DMS153 treated with DMSO at 0.1 percent for 48 hours (cell line): ENCODE measurements around the gene SH3PXD2A.
"Not testable (repeated sequence)": the region's sequence is repeated elsewhere in the genome, so short reads cannot be mapped to it uniquely, and the experiment has no call there.

Experiments
- DNase-seq: peaks from one replicate; lab custom pipeline; 2025; ENCODE audit not compliant: unreplicated experiment; lab: John Stamatoyannopoulos, UW

SH3PXD2A gene

DNA sequence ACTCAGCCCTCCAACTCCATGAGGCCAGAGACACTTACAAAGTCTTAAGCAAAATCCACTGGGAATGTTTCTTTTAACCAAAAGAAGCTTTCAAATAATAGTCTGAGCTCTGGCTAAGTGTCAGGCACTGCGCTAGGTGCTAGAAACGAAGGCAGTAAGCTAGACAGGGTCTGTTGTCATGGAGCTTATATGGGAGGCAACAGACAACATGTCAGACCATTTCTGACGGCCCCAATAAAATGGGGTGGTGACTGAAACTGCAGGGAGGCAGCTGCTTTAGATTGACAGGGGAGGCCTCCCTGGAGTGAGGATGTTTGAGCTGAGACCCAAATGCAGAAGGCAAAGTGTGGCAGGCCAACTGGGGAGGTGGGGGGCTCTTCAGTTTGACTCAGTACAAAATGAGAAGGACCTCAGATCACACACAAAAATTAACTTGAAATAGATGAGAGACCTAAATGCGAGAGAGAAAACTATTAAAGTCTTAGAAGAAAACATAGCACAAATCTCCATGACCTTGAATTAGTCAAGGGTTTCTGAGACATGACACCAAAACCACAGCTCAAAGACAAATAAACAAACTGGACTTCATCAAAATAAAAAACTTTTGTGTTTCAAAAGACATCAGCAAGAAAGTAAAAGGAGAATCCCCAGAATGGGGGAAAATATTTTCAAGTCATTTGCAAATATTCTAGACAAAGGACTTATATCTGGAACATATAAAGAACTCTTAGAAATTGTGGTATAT is 40.6 kb downstream of the SH3PXD2A start:
- DNase-seq, result no peak

DNA sequence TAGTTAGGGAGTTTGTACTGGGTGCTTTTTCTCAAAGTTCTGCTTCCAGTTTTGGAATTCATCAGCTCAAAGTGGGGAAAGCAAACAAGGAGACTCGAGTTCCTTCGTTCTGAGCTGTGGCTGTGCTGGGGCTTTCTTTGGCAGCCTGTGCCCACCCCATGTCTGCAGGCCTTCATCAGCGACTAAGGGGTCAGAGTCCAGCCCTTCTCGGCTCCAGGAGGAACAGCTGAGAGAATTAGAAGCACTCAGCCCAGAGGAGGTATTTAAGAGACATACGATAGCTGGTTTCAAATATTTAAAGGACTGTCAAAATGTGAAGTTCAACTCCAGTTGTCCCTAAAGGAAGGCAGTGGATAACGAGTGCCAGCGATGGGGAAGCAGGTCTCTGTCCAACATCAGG is 41.3 kb downstream of the SH3PXD2A start:
- no peak for DNase-seq

DNA sequence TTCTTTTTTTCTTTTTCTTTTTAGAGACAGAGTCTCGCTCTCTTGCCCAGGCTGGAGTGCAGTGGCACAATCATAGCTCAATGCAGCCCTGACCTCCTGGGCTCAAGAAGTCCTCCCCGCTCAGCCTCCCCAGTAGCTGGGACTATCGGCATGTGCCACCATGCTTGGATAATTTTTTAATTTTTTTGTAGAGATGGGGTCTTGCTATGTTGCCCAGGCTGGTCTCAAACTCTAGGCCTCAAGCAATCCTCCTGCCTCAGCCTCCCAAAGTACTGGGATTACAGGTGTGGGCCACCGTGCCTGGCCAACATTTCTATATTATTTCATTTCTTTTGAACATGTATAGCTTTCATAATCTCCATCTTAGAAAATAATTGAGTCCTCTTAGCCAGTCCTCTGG is 42.1 kb downstream of the SH3PXD2A start:
- DNase-seq, result not testable (repeated sequence)

DNA sequence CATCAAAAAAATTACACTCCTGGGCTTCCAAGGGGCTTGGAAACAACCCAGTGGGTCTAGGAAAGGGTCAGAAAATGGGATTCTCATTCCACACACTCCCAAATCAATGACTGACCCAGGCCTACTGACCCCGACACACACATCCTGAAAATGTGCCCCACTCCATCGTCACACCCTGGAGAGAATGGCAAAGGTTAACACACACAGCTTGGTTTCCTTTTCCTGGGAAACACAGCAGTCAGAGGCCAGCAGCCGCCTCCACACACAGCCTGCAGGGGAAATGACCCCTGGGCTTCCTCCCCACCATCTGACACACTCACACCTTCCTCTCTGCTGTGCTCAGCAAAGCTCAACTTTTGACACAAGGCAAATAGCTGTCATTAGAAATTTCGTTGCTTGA is 42.9 kb downstream of the SH3PXD2A start:
- DNase-seq, result no peak

DNA sequence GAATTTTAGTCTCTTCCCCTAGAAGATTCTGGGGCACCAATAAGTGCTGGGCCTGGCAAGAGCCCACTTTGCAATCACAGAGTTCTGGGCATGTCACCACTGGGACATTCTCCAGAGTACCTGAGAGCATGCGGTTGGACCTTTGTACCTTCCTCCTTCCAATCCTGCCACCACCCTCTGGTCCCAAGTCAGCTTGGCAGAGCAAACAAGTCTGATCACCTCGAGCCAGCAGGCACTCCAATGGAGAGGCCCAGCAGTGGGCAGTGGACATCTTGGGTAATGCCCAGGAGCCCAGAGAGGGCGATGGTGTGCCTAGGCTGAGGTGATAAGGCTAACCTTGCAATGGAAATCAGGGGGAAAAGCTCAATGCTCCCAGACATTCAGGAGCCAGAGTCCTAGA is 43.4 kb downstream of the SH3PXD2A start:
- DNase-seq, result no peak

DNA sequence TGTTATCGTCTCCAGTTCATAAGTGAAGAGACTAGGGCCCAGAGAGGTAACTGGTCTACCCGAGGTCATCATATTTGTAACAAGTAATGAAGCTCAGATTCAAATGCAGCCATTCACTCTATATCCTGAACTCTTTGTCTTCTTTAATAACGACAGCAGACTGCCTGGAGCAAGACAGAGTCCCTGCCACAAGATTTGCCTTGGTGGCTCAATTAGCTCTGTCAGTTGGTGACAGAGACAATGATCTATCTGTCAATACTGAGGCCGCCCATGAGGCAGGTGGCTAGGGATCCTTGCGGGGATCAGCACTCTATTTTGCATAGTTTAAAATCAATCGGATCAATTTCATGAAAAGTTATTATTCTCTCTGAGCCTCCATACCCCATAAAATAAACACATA is 43.9 kb downstream of the SH3PXD2A start:
- DNase-seq, result no peak

DNA sequence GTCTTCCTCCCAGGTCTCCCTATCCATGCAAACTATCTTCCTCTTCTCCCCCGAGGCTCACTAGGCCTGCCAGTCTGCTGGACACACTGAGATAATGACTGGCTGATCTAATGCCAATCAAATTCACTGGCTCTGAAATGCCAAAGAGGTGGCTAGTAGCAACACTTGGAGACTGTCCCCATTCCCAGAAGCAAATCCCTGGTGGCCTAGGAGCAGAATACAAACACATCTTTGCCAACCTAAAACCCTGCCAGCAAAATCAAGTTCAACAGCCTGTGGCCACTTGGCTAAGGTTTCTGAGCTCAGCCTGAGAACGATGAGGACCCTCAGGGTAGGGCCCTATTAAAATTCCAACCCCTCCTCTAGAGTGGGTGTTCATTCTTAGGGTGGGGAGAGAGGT is 46.6 kb downstream of the SH3PXD2A start:
- DNase-seq, result no peak

DNA sequence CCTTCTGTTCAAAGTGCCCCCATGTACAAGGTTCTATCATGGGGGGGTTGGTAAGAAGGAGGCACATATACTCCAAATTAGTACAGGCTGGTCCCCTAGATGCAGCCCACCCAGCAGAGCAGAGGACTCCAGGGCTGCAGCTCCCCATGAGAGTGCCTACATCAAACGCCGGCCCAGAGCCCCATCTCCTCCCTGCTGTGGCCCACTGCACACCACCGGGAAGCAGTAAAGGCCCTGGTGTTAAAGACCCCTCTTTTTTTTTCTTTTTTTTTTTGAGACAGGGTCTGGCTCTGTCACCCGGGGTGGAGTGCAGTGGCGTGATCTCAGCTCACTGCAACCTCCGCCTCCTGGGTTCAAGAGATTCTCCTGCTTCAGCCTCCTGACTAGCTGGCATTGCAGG is 47.4 kb downstream of the SH3PXD2A start:
- DNase-seq, result no peak

DNA sequence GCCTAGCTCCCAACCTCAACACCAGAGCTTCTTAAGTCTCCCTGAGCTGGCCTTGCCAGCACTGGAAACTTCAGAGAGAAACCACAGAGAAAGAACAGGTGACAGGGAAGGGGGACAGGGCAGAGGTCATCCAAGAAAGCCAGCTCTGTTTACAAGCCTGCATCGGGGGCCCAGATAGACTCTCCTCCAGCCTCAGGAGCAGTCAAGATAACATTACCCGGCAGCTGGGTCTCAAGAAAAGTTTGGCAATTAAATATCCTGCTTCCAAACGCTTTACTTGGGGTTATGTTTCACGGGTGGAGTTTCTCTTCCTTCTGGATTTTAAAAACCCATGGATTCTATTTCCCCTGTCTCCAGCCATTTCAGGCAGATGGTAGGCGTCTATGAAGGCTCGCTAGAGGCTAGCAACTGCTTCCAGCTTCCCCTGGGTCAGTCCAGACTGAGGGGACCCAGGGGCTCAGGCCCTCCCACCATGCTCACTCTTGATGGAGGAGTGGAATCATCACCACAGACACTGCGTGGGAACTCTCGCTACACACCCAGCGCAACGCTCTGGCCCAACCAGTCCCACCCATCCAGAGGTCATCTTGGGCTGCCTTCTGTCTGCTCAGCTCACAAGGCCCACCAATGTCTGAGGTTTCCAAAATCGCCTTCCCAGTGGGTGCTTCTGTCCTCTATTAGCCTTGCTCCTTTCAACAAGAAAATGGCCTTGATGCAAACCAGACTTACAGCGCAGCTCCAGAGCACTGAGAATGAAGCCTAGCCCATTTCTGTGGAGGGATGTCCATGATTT is 48.8 kb downstream of the SH3PXD2A start:
- DNase-seq, result no peak

DNA sequence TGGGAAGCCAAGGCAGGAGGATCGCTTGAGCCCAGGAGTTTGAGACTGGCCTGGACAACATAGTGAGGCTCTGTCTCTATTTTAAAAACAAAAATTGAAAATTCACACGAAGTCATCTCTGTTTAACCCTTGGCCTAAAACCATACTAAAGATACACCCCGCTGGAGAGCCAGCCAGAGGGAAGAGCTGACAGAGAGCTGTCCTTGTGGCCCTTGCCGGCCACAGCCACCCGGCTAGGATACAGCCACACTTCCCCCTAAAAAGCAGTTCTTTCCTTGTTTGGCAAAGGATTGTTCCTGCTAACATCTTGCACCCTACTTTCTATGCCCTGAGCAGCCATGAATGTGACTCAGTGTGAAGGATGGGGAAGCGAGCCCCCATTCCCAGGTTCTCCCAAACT is 49.6 kb downstream of the SH3PXD2A start:
- no peak for DNase-seq

DNA sequence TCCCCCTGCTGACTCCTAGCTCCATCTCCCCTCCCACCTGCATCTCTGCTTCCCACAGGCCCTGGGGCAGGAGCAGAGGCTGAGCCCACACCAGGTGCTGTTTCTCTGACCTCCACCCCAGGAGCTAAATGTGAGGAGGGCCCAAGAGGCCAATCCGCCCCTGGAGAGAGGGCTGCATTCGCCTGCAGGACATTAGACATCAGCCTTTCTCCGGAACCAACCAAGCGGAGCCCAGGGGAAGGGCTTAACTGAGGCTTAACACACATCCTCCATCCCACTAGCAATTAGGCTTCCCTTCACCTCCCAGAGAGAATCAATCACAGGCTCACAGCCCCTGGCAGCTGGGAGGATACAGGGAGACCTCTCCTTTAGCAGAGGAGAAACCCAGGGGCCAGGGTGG is 50.5 kb downstream of the SH3PXD2A start:
- DNase-seq, result no peak

DNA sequence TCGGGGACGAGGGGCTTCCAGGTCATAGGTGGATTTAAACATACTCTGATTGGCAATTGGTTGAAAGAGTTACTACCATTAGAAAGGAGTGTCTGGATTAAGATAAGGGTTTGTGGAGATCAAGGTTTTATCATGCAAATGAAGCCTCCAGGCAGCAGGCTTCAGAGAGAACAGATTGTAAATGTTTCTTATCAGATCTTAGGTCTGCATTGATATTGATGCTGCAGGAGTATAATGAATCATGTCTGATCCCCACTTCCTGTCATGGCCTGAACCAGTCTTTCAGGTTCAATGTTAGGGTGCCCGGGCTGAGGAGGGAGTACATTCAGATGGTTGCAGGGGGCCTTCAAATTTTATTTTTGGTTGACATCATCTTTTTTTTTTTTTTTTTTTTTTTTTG is 51.4 kb downstream of the SH3PXD2A start:
- DNase-seq, result no peak

DNA sequence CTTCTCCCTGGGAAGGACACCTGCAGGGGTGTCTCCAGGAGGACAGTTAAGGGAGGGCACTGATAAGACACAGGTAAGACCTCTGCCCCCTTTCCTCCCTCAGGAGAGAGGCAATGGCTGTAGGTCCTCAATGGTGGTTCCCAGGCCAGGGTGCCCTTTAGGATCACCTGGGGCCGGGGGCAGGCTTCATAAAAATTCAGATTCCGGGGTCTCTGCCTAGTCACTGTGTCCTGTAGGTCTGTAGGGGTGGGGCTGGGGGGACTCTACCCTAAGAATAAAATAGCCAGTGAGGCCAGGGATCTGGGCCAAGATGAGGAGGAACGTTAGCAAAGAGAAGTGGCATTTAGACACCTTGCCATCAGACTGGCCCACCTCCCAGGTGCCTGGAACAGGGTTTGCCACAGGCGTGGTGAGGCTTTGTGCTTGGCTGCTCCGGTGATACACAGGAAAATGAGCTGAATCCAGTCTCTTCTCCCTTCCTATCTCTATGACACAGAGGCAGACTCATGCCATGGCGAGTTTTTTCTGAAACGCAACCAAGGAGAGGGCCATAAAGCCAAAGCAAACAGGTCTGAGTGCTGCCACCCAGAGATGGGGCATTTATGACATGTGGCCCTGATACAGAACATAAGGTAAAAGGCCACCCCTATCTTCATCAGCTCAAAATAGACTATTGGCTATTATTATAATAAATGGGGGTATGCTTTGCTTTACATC is 52.6 kb downstream of the SH3PXD2A start:
- DNase-seq, result no peak

DNA sequence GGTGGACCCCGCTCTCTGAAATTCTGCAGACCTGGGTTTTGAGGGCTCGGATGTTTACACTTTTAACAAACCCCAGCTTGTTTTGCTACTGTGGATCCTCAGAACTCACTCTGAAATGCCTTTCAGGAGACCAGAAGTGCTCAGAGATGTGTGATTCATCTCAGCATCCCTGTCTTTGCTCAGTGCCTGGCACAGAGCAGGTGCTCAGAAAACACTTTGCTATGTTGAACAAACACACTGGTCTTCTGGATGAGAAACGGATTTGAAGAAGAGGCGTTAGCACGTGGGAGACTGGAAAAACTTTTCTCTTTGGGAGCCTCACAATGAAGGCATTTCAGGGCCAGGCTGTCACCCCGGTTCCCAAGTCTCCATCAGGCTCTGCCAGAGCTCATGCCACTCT is 53.3 kb downstream of the SH3PXD2A start:
- DNase-seq, result no peak

DNA sequence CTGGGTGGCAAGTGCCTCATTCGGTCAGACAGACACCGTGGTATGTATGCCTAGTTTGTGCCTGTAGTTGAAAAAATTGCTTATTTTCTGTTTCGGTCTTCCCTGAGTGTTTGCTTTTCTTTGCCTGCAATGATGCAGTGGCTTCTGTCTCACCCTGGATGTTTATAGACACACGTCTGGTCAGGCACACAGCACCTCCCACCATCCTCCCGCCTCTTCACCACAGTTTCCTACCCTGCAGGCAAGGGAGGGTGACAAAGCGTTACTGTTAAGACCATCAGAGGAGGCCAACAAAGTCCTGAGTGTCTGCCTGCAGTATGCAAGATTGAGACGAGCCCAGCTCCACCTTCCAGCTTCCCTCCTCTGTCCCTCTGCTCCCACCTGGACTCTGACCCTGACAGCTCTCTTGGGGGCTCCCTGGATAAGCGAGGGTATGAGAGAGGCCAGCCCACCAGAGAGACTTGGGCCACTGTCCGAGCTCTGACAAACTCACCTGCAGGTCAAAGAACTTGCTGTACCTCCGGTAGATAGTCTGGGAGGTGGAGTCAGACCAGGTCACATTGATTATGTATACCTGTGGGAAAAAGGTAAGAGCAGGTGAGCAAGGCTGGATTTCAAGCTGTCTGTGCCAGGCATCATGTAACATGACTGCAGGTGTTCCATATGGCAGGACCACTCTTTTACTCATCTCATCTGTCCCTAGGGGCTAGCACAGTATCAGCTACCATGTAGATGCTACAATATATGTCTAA is 54.4 kb downstream of the SH3PXD2A start:
- peak; percentile 24 for DNase-seq

DNA sequence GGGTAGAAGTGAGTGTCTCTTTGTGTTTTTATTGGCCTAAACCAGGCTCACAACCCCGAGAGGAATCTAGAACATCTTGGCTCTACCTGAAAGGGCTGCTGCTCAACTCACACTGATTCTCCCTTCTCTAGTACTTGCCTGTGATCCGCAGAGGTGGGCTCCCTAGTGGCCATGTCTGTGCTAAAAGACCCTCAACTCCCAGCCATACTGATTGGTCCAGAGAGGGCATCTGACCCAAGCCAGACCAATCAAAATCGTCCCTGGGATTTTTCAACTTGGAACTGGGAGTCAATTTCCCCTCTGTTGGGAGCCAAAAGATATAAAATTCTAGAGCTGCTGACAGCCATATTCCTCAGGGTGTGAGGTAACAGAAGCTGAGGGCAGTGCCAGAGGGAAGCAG is 55.3 kb downstream of the SH3PXD2A start:
- no peak for DNase-seq

DNA sequence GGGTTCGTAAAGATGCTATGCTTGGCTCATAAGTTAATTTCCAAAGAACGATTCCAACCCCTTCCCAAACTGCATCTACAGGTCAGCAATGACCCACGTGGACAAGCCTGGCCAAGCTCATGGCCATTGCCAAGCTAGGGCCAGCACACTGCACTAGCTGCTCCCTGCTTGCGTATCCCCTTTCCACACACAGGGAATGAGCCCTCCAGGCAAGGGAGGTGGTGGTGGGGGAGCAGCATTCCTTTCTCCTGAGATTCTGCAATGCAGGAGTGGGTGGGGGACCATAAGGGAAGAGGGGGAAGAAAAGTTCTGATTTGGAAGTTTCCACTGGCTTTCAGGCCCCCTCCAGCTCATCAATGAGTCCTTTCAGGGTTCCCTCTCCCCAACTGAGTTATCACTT is 56.0 kb downstream of the SH3PXD2A start:
- no peak for DNase-seq

DNA sequence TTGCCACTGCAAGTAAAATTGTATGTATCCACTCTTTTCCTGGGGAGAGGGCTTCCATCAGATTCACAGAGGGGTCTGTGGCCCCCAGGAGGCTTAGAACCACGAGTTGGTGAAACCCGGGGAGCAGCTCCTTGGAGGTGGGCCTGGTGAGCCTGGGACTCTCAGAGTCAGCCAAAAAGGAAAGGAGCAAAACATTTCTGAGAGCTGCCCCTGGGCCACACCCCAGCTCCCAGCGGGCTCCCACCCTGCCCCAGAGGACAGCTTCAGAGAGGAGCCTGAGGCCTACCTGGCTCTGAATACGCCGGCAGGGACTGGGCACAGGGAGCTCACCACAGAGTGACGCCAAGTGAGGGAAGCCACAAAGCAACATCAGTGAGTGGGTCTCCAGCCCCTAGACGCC is 56.9 kb downstream of the SH3PXD2A start:
- no peak for DNase-seq

DNA sequence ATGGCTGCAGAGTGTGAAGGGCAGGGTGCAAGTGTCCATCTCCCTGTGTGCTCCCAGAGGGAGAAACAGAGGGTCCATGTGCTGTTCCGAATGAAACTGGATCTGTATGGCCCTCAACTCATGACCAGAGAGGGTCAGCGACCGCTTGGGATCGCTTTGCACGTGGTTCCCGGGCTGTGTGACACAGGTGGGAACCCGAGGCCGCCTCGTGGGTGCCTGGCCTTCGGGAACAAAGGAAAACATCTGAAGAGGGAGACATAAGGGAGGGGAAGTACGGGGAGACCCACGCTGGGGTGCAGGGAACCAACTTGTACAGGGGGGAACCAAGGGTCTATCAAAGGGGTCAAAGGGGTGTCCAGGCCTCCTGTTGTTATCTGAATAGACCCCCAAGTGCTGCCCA is 57.5 kb downstream of the SH3PXD2A start:
- DNase-seq, result no peak

DNA sequence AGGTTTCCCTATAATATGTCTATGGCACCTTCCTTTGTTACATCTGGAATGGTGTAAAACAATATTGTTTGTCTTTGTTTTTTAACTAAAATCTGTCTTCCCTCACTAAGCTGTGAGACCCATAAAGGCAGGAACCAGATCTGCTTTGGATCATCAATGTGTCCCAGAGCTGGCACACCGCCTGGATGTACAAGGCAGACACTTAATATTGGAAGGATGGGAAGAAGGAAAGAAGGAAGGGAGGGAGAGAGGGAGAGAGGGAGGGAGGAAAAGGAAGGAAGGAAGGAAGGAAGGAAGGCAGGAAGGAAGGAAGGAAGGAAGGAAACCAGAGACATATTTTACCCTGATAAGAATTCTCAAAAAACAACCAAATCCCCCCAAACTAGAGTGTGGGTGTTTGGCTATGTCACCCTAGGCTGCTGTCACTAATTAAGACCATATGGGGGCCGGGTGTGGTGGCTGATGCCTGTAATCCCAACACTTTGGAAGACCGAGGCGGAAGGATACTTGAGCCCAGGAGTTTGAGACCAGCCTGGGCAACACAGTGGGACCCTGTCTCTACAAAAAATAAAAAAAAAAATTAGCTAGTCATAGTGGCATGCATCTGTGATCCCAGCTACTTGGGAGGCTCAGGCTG is 59.6 kb downstream of the SH3PXD2A start:
- DNase-seq, result no peak

DNA sequence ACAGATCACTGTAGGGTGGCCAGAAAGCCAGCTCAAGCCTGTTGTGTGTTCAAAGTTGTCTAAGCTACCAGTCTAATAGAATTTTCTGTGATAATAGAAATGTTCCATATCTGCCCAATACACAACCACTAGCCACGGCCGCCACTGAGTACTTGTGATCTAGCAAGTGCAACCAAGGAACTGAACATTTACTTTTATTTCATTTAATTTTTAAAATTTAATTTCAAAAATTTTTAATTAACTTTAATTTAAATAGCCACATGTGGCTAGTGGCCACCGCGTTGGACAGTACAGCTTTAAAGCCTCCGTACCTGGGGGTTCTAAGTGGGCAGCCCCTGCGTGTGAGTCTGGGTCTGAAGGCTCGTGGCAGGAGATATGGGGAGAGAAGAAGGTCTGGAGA is 60.4 kb downstream of the SH3PXD2A start:
- no peak for DNase-seq
